Activated CD4-positive, alpha-beta T cell treated with anti-CD3 and anti-CD28 coated beads, Interleukin-2, Interleukin-6, amounts not matched to agents 100 ng/mL and 50 ng/mL, durations not matched to agents 16 hours and 8 hours (primary cell): Measurements from ENCODE around the gene RSRP1.
"Not testable (repeated sequence)": the region's sequence is repeated elsewhere in the genome, so short reads cannot be mapped to it uniquely, and the experiment has no call there.

Source experiments
- DNase-seq: peaks from one replicate; pipeline ENCODE4 v3.0.0-alpha.2; 2020

Gene RSRP1

GRCh38 chr1:25255706-25256577, 8.7 kb upstream of the RSRP1 start:
- DNase-seq: no peak

GRCh38 chr1:25253911-25254310, 6.7 kb upstream of the RSRP1 start:
- DNase-seq: no peak

DNA sequence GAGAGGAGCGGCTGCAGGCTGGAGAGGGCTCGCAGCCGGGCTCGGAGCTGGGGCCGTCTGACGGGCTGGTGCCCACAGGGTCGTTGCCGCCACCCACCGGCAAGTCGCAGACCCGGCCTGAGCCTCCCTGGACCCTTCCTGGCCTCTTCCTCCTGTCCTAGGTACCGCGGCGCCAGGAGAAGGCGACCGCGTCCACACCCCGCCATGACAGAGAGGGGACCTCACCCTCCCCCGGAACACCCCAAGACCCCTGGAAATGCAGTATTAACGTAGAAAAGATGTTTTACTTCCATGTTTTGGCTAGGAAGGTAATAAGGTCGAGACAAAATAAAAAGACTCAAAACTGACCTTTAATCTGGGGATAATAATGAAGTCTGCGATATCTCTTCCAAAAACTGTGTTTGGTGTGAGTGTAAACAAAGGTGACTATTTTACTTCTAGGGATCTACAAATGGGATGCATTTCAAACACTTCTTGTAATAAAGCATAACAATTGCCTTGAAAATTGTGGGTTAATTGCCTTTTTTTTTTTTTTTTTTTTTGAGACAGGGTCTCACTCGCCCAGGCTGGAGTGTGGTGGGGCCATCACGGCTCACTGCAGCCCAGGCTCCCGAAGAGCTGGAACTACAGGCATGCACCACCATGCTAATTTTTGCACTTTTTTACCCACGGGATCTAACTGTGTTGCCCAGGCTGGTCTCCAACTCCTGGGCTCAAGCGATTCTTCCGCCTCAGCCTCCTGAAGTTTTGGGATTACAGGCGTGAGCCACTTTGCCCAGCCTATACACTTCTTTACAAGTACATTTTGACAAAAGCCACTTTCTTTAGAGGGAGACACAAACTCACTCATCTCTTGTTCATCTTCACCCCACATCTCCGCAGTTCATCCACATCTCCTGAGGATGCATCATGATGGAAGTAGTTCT, 838 bp upstream of the RSRP1 start:
- peak; percentile 0 for DNase-seq

DNA sequence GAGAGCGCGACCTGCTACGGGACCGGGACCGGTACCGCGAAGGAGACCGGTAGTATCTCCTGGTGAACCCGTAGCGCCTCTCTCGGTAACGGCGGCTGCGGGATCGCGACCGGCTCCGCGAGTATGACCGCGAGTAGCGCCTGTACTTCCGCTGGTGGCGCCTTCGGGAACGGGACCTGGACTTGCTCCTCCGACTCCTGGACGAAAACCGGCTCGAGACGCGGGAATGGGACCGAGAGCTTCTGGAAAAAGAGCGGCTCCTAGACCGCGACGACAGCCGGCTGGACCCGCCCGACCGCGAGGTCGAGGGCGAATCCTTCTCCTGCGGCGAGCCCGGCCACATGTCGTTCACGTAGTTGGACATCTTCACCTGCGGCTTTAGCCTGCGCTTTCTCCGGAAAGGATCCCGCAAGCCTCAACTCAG, 642 bp downstream of the RSRP1 start:
- DNase-seq: peak; percentile 39

DNA sequence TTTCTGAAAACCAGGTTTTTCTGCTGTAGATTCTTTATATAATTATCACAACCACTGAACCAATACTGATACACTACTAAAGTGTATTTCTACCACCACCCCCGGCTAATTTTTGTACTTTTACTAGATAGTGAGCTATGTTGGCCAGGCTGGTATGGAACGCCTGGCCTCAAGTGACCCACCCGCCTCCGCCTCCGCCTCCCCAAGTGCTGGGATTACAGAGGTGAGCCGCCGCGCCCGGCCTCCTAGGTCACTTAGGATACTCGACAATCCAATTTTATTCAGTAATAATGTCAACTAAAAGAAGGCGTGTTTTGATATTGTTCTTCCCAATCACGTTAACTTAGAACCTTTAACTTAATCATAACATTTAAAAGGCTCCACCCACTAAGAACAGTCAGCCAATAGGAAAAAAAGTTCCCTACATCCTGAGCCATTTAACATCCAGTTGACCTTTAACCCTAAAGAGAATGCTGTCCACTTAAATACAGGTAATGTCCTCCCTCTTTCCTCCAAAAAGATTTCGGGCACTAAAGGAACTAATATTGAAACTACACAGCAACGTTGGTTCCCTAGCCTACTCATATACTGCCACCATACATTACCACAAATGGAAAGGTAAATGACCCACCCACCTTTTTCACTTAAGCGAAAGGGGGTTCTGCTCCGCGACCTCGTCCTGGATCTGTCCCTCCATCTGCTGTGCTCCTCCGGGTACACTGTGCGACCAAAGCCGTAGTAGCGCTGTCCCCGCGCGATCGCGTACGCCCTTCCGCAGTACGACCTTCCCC, 1.2 kb downstream of the RSRP1 start:
- DNase-seq: peak; percentile 29

DNA sequence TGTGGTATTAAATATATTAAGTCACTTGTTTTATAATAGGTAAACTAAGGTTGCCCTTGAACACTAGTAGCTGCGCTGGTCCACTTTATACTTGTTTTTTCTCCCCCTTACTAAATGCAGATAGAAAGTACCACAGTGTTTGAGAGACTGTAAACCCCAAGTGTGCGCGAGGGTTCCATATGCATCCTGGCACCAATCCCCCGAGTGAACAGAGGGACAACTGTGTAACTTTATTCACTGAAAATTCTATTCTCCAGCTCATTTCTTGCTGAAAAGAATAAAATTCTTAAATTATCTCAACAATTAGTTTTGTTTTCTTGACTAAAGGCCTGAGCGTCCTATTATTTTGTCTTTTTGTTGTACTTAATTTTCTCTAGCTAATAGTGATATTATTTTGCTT, 1.9 kb downstream of the RSRP1 start:
- DNase-seq: no peak

DNA sequence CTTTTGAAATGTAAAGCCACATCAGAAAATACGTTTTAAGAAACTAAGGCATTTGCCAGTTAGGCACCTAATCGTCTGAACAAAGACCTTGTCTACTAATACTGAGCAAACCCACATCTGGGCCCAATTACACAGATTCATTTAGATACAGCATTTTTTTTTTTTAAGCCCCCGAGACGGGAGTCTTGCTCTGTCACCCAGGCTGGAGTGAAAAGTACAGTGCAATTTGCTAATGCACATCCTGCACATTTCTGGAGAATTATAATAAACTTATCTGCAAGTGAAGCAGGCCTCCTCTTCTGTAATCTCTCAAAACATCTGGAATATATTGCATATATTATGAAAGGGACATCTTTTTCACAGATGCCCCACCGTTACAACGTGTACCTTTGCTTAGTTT, 3.3 kb downstream of the RSRP1 start:
- no peak for DNase-seq

- DNase-seq: peak; percentile 97
Measured at GRCh38 chr1:25239681-25240541, 7.3 kb downstream of the RSRP1 start.

DNA sequence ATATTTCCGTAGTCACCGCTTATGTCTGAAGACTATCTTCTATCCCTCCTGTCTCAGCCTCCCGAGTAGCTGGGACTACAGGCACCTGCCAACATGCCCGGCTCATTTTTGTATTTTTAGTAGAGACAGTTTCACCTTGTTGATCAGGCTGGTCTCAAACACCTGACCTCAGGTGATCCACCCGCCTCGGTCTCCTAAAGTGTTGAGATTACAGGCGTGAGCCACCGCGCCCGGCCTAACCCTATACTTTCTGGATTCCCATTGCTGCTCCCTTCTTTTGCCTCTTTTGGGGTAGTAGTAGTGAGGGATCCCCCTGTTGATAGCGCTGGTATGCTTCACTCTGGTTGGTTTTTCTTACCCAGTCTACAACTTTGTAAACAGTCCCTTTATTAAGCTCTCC, 9.2 kb downstream of the RSRP1 start:
- no peak for DNase-seq

DNA sequence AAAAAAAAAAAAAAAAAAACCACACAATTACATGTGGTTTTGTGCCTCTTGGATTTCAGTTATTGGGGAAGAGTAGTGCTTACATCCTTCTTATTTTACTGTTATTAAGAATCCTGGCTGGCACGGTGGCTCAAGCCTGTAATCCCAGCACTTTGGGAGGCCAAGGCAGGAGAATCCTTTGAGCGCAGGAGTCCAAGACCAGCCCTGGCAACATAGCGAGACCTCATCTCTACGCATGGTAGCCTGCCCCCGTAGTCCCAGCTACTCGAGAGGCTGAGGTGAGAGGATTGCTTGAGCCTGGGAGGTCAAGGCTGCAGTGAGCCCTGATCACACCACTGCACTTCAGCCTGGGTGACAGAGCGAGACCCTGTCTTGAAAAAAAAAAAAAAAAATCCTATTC, 11.0 kb downstream of the RSRP1 start:
- not testable (repeated sequence) for DNase-seq

- DNase-seq: not testable (repeated sequence)
Measured at GRCh38 chr1:25235411-25235810, 11.8 kb downstream of the RSRP1 start.

- DNase-seq: peak; percentile 89
Measured at GRCh38 chr1:25232866-25233784, 14.1 kb downstream of the RSRP1 start.

- peak; percentile 95 for DNase-seq
Measured at GRCh38 chr1:25232027-25232865, 15.0 kb downstream of the RSRP1 start, which contains the start of gene SYF2. TSS of gene SYF2 (minus strand) at chr1:25232502. CDS start at chr1:25232467, 35 bp downstream.

DNA sequence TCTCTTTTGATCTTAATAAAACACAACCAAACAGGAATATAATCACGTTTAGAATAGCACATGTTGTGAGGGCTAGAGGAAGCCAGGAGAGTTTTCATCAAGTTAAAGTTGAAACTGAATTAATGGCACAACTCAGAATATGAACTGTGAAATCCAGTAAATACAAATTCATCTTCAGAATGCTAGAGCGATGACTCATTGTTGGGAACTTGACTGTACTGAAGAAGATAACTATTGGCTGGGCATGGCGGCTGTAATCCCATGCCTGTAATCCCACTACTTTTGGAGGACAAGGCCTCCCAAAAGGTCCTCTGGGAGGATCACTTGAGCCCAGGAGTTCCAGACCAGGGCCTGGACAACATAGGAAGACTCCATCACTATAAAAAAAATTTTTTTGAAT, 23.8 kb downstream of the RSRP1 start:
- DNase-seq: no peak

GRCh38 chr1:25222606-25223005, 24.6 kb downstream of the RSRP1 start:
- no peak for DNase-seq

GRCh38 chr1:25220666-25221065, 26.6 kb downstream of the RSRP1 start:
- no peak for DNase-seq

DNA sequence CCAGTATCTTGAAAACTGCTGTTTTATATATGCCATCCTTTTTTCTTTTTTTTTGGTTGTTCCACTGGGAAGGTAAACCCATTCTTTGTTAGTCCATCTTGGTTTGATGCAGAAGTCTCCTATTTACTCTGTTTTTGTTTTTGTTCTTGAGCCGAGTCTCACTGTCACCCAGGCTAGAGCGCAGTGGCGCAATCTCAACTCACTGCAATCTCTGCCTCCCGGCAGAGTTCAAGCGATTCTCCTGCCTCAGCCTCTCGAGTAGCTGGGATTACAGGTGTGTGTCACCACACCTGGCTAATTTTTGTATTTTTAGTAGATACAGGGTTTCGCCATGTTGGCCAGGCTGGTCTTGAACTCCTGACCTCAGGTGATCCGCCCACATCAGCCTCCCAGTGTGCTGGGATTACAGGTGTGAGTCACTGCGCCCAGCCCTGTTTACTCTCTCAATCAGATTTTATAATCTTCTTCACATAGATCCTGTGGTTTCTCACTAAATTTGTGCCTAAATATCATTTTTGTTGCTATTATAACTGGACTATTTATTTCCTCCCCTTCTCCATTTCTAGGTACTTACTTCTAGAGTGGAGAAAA, 27.5 kb downstream of the RSRP1 start:
- no peak for DNase-seq

- DNase-seq: no peak
Measured at GRCh38 chr1:25217598-25218232, 29.5 kb downstream of the RSRP1 start.

GRCh38 chr1:25217015-25217414, 30.2 kb downstream of the RSRP1 start:
- DNase-seq: no peak
